GM19455 (cell line): ENCODE measurements around the gene GPR101.

Source experiments
- ATAC-seq: cut with Tn5 transposase; IDR thresholded peaks from one replicate; pipeline ENCODE4 v1.9.1; 2021; ENCODE audit not compliant: unreplicated experiment

Gene GPR101

DNA sequence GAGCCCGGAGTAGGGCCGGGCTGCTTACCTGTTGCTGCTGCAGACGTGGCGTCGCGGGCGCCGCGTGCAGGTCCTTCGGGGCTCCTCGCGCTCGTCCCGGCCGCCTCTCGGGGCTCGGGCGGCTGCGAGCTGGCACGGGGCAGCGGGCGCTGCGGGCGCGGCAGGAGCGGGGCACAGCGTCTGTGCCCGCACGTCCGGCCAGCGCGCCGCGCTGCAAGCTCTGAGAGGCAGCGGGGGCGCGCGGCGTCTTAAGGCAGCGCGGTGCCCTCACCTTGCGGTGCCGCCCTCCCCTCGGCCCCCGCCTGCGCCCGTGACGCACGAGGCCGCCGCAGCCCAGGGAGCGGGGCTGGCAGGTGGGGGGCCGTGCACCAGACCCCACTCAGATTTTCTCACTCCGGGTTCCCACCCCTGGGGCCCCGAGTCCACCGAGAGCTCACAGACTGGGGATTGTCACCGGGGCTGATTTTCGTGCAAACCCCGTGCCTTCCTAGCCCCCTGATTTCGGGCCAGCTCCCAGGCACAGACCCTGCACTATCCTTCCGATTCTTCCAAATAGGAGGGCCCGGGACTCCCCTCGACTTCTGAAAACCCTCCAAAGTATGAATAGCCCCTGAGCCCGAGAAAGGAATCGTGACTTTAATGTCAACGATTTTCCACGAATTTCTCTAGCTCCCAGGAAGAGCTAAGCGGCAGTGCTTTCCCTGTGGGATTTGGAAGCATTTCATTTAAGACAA lies at the start of gene GPR101:
Gene GPR101, minus strand, starts transcription at position 222 of the 734 bp plus-strand sequence. CDS start 2,321 bp downstream, outside the sequence.
- ATAC-seq: no peak

DNA sequence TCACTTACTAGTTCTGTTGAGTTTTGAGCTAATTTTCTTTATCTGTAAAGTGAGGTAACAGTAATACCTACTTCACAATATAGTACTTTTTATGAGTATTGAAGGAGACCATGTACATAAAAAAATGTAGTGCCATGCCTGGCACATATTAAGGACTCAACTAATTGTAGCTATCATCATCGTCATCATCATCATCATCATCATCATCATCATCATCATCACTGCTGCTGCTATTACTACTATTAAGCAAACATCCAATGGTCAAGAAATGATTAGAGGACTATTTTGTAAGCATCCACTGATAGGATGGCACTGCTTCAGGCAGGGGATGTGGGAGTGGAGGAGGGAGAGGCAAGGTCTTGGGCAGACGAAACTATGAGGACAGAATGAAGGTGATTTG lies 47.4 kb upstream of the GPR101 start:
- ATAC-seq: no peak

DNA sequence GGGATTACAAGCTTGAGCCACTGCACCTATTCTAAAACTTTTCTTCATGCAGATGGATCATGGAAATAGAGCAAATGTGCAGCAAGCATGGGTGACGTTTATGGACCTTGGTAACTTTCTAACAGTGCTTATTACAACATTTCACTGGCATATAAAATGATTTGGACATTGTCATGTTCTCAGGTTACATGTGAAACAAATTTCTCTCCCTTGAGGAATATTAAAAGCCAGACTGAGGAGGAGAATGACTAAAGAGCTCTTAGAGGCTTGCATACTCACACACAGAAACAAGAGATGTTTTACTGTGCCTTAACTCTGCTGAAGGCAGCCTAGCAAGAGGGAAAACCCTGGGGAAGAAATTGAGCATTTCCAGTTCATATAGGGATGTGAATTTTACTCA lies 38.6 kb upstream of the GPR101 start:
- no peak for ATAC-seq

DNA sequence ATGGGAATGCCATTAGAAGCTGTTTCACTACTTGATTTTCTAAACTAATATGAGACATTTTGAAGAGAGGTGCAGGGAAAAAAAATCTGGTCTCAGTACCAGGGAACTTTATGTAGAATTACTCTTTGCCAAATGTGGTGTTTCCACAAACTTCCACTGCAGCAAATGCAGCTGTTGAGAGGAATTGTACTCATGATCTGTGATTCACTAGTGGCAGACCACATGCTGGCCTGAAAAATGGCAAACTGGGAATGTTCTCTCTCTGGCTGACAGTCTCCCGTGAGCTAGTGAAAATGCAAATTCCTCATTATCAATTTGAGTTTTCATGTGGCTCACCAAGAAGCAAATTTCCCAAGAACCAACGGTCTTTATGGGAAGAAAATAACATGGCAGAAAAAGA lies 37.8 kb upstream of the GPR101 start:
- no peak for ATAC-seq

DNA sequence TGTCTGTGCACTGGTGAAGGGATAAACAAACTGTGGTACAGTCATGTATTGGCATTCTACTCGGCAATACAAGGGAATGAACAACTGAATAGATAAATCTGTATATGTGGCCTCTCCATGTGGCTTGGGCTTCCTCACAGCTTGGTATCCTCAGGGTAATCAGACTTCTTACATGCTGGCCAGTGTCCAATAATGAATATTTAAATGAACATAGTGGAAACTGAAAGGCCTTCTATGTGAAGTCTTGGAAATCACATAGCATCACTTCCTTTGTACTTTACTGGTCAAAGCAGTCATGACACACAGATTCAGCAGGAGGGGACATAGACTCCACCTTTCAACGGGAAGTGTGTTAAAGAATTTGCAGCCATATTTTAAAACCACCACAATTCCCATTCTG lies 33.4 kb upstream of the GPR101 start:
- no peak for ATAC-seq

DNA sequence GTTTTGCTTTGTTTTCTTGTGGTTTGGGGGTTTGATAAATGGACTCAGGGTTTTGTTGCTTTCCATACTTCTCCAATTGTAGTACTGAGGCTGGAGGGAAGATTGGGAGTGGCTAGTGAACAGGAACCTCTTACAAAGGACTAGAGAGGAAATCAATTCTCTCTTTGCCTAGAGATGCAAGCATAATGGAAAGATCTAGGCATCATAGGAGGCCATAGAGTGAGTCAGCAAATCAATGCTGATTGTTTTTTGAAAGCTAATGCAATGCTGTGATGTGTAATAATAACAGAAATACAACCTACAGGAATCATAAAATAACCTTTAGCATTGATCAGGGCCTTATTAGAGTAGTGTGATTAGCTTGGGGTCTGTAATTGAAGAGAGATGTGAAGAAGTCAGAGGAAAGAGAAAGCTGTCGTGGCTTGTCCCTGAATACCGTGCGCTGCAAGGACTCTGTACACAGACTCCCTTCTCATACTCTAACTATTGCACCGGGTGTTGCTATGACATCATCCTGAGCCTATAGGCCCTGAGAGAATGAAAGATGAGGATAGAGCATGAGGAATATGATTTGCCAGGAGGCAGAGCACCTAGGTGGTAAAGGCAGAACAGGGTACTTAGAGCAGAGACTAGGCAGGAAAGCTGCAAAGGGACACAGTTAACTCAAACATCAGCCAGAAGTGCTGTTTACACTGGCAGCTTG lies 29.3 kb upstream of the GPR101 start:
- ATAC-seq: no peak

DNA sequence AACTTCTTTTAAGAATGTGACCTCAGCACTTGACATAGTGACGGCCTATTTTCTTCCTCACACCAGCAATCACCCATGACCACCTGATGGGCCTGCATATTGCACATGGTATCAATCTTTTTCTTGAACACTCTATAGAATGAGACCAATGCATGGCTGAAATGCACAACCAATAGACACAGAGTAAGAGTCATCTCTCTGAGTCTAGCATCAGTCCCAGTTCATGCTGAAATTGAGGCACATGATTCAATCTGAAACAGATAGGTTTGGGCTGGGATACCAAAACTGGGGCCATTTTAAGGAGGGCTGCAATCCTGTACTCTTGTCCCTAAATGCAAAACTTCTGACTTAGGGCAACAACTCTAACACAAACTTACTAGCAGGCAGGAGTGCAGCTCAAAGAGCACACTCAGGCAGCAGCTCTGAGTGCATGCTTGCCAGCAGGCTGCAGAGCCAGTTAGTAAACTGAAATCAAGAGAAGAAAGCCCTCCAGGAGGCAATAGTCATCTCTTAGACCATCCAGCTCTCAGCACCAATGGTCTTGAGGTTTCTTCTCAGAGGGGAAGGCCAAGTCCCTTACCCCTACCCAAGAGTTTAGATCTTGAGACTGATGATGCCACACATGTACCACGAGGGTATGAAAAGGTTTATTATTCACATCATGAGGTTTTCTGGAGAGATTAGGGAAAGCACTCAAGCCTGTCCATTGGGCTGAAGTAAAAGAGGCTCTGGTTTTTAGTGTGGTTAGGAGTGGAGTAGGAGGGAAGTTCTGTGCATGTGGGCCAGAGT lies 24.7 kb upstream of the GPR101 start:
- ATAC-seq: no peak

- peak; percentile 25 for ATAC-seq
These were observed 18.9 kb upstream of the GPR101 start for GRCh38 chrX:137052643-137053235.

DNA sequence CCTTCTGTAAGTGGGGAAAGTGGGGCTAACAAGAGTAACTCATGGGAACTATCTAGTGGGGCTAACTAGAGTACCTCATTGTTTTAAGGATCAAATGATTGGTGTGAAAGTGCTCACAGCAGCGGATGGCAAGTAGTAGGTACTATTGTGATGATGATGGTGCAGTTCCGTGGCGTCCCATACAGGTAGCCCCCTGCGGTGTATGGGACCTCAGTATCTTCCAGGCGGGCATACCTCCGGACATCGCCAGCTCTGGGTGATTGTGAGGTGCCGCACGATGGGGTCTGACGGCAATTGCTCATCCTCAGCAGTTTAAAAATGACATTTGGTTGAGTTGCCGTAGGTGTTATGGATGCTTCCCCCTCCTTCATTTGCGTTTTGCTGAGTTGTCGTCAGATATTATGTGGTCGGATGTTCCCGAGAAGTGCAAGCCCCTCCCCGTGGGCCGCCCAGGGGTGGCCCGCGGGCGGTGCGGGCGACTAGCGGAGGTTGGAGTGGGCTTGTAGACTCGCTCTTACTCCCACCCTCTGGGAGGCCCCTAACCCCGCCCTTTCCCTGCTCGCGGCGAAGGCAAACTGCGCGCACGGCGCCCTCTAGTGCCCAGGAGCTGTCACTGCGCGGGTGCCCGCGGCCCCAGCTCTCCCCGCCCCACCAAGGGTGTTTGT lies 18.3 kb upstream of the GPR101 start:
- peak; percentile 99 for ATAC-seq

DNA sequence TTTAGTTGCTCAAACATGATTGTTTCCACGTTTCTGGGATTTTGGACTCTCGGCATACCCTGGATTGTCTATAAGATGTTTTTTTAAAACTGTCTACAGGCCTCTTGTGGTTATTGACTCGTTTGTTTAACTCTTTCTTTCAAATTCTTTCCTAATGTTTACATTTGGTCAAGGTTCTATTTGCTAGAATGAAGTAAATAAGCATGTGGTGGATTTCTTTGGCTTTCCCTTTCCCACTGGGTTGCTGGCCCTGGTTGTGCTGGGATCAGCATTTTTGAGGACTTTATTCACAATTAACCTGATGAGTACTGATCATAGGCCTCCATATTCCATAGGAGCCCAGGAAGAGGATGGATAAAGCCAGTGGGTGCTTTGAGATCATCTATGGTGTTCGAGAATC lies 11.1 kb upstream of the GPR101 start:
- no peak for ATAC-seq

GRCh38 chrX:137043736-137044135 lies 9.9 kb upstream of the GPR101 start:
- no peak for ATAC-seq

- ATAC-seq: no peak
These were observed 7.5 kb upstream of the GPR101 start for GRCh38 chrX:137041329-137041728.

DNA sequence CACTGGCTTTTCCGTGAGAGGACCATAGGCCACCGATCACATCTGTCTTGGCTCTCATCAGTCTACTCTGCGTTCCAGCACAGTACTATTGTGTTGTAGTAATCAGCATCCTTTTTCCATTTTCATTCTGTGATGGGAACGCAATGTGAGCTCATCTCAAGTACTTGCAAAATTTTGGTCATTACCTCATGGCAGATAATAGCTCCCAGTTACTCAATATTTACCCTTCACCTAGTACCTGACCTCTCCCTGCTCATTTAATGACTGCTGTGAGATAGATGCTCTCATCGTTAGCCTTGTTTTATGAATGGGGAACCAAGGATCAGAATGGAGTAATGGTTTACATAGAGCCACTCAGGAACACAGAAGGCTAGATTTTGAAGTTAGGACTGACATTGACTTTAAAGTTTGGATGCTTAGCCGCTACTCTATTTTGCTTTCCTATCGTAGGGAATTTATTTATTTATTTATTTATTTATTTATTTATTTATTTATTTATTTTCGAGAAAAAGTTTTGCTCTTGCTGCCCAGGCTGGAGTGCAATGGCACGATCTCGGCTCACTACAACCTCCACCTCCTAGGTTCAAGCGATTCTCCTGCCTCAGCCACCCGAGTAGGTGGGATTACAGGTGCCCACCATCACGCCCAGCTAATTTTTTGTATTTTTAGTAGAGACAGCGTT lies 6.5 kb upstream of the GPR101 start:
- ATAC-seq: no peak

- ATAC-seq: no peak
These were observed 695 bp upstream of the GPR101 start for GRCh38 chrX:137034508-137034872.

- no peak for ATAC-seq
These were observed 688 bp downstream of the GPR101 start for GRCh38 chrX:137032841-137033773.

GRCh38 chrX:137032341-137032694 lies 1.5 kb downstream of the GPR101 start:
- ATAC-seq: no peak

- ATAC-seq: peak; percentile 78
These were observed 2.1 kb downstream of the GPR101 start for GRCh38 chrX:137031517-137032340.

GRCh38 chrX:137031039-137031438 lies 2.8 kb downstream of the GPR101 start:
- ATAC-seq: no peak

- ATAC-seq: no peak
These were observed 5.1 kb downstream of the GPR101 start for GRCh38 chrX:137028699-137029098.
